Measurements from ENCODE around the gene FHDC1. TPM values are rescaled to one million over a fixed set of nuclear protein-coding genes. Genes with fewer than 3 reads are reported as not detected.
A peak's percentile ranks its signal among the peaks of the same experiment; 100 is the strongest.

The FHDC1 gene
- total and polyA plus RNA-seq, 9 donors: 0.30 to 4.0 (median 0.91) TPM

DNA sequence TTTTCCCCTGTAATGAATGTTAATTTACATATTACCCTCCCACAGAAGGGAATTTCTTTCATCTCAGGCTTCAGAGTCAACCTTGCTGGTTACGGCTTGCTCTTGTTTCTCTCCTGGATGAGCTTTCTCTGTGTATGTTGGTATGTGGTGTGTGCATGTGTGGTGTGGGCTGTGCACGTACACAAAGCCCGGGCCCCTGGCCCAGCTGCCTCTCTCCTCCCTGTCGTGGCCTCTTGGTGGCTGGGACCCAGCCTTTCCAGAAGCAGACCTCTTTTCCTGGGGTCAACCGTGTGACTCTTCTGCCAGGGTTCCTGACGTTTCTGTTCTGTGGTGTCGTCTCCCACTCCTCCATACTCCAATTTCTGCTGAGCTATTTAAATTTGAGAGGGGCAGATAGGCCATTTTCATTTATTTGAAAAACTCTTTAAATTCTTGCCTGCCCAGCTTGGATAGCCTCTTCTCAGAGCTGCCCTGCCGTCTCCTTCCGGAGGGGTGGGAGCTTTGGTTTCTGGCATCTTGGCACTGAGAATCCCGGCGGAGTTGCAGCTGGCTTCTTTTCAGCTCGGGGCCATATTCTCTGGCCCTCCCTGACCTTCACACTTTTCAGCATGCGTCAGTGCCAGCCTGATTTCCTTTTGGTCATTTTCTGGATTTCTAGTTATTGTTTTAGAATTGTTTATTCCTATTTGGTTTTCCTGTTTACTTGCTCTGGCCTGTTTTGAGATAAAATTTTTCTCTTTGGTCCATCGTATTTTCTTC is 25.1 kb downstream of the FHDC1 start:
- WGBS, 3 donors: 24 to 44% (median 25%) methylated on average over 14 of the region's 14 CpGs
- TF ChIP-seq, protein P1, sequence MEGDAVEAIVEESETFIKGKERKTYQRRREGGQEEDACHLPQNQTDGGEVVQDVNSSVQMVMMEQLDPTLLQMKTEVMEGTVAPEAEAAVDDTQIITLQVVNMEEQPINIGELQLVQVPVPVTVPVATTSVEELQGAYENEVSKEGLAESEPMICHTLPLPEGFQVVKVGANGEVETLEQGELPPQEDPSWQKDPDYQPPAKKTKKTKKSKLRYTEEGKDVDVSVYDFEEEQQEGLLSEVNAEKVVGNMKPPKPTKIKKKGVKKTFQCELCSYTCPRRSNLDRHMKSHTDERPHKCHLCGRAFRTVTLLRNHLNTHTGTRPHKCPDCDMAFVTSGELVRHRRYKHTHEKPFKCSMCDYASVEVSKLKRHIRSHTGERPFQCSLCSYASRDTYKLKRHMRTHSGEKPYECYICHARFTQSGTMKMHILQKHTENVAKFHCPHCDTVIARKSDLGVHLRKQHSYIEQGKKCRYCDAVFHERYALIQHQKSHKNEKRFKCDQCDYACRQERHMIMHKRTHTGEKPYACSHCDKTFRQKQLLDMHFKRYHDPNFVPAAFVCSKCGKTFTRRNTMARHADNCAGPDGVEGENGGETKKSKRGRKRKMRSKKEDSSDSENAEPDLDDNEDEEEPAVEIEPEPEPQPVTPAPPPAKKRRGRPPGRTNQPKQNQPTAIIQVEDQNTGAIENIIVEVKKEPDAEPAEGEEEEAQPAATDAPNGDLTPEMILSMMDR (IDR thresholded peaks at IDR 0.05): no peak
- no peak for TF ChIP-seq POLR2A (IDR thresholded peaks at IDR 0.05)
- TF ChIP-seq EP300 (IDR thresholded peaks at IDR 0.05): no peak
- no peak overlapping the region for H3K4me3 ChIP-seq
- no peaks in the 10 kb centered on the region for H3K9me3 ChIP-seq
- H3K36me3 ChIP-seq: no peaks in the 10 kb centered on the region
- peak in 2 of 5 donors; percentile 43 to 65 for DNase-seq
- H3K27me3 ChIP-seq: no peaks in the 10 kb centered on the region
- peaks cover 20% of the 10 kb centered on the region for H3K4me1 ChIP-seq (ENCODE audit: insufficient read depth)
- intact Hi-C loops (cut with DNase I): no loop called here
- H3K27ac ChIP-seq: no peak overlapping the region

DNA sequence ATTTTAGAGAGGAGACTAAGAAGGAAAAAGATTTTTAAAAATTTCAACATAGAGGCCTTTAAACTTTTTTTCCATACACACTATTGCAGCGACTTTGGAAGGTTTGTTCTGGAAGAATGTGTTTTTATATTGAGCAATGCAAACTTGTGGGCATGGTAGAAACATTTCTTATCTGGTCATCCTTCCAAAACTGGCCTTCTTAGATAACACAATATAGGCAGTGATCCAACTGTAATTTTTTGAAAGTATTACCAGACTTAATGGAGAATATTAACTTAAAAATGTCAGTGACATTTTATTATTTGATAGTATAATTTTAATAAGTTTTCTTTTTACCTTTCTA is 25.6 kb downstream of the FHDC1 start:
- Histone ChIP-seq H3K27ac (no peak overlapping the region), H3K36me3 (no peaks in the 10 kb centered on the region), H3K27me3 (no peaks in the 10 kb centered on the region), H3K4me1 (ENCODE audit: insufficient read depth) (peaks cover 17% of the 10 kb centered on the region), H3K4me3 (no peak overlapping the region), H3K9me3 (no peaks in the 10 kb centered on the region)
- no peak for DNase-seq
- WGBS, 3 donors: 11 to 42% (median 19%) methylated on average over 1 of the region's 1 CpG
- TF ChIP-seq POLR2A (IDR thresholded peaks at IDR 0.05) (no peak), EP300 (IDR thresholded peaks at IDR 0.05) (no peak)
- TF ChIP-seq, protein P1 (IDR thresholded peaks at IDR 0.05): no peak
- intact Hi-C loops (cut with DNase I): no loop called here

DNA sequence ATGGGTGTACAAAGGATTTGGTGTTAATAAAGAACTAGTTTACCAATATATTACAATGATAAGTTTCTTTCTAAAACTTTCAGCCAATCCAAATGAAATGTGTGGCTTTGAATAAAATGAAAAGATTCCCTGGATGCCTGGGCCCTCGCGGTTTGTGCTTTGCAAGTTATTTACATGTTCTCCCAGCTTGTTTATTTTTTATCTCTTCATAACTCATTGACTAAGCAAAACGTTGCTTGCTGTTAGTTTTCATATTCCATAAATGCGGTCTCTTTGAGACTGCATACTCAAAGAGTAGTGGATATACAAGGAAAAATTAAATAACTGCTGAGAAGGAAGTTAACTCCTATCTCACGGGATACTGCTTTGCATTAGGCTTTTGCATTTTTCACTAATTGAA is 26.0 kb downstream of the FHDC1 start:
- no peaks in the 10 kb centered on the region for H3K9me3 ChIP-seq

DNA sequence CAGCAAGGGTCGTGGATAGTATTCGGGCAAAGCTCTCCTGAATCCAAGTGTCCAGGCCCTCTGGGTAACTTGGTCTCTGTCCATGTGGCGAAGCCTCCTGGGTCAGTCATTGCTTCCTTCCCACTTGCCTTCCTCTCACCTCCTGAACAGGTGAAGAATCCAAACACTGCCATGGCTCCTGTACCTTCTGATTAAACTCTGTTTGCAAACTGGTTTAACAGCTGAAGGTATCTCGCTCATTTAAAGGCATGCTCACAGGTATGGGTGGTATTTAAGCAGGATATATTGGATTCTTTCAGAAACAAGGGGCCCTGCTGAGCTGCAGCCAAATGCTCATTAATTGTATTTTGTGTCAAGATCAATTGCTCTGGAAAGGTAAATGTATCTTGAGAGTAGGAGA is 28.2 kb downstream of the FHDC1 start:
- Histone ChIP-seq H3K4me3 (no peak overlapping the region), H3K9me3 (no peaks in the 10 kb centered on the region), H3K36me3 (no peaks in the 10 kb centered on the region), H3K4me1 (ENCODE audit: insufficient read depth) (peaks cover 8% of the 10 kb centered on the region), H3K27ac (no peak overlapping the region), H3K27me3 (no peaks in the 10 kb centered on the region)
- TF ChIP-seq EP300 (IDR thresholded peaks at IDR 0.05): no peak
- TF ChIP-seq POLR2A (IDR thresholded peaks at IDR 0.05): no peak
- TF ChIP-seq, protein P1 (IDR thresholded peaks at IDR 0.05): no peak
- DNase-seq: no peak
- WGBS, 3 donors: 93 to 98% (median 97%) methylated on average over 4 of the region's 4 CpGs
- intact Hi-C loops (cut with DNase I): no loop called here

More for the DNA sequence above, 26.0 kb downstream of the FHDC1 start:
- TF ChIP-seq, protein P1 (IDR thresholded peaks at IDR 0.05): no peak
- TF ChIP-seq POLR2A (IDR thresholded peaks at IDR 0.05): no peak
- TF ChIP-seq EP300 (IDR thresholded peaks at IDR 0.05): no peak
- H3K36me3 ChIP-seq: no peaks in the 10 kb centered on the region
- no peaks in the 10 kb centered on the region for H3K27me3 ChIP-seq
- intact Hi-C loops (cut with DNase I): no loop called here
- no peak overlapping the region for H3K27ac ChIP-seq
- no peak for DNase-seq
- peaks cover 15% of the 10 kb centered on the region for H3K4me1 ChIP-seq (ENCODE audit: insufficient read depth)
- H3K4me3 ChIP-seq: no peak overlapping the region
- 25 to 56% (median 35%) methylated on average over 5 of the region's 5 CpGs for WGBS, 3 donors
